K562 (cell line): Measurements from ENCODE around the gene MADD. TPM values are rescaled to one million over a fixed set of nuclear protein-coding genes. Genes with fewer than 3 reads are reported as not detected.

Source experiments
- ARID1B ChIP-seq: fragments of 450-650 bp; IDR thresholded peaks from 2 replicates; pipeline ENCODE4 v1.6.1; 2016; ENCODE audit warnings: antibody characterized with exemption, mild to moderate bottlenecking, inconsistent platforms
- CTBP1 ChIP-seq: fragments of 450-650 bp; IDR thresholded peaks from 2 replicates; pipeline ENCODE4 v1.6.1; 2016; ENCODE audit warnings: borderline replicate concordance
- ELF1 ChIP-seq: fragments of 200-800 bp; sonication (Bioruptor generic); IDR thresholded peaks from 2 replicates; pipeline ENCODE4 v1.6.1; 2016; ENCODE audit warnings: missing genetic modification characterization, missing compliant biosample characterization
- FIP1L1 ChIP-seq: fragments of 200-400 bp; formaldehyde crosslinking; IDR thresholded peaks from 2 replicates; pipeline ENCODE4 v1.6.1; 2018; ENCODE audit warnings: mild to moderate bottlenecking, low read depth, low read length; ENCODE audit not compliant: poor library complexity, severe bottlenecking
- GTF2A2 ChIP-seq: IDR thresholded peaks from 2 replicates; pipeline ENCODE4 v1.6.1; 2016; ENCODE audit warnings: mild to moderate bottlenecking, missing genetic modification characterization, missing compliant biosample characterization
- HNRNPLL ChIP-seq: fragments of 200-400 bp; formaldehyde crosslinking; IDR thresholded peaks from 2 replicates; pipeline ENCODE4 v1.6.1; 2017; ENCODE audit warnings: low read length, low read depth, mild to moderate bottlenecking; ENCODE audit not compliant: poor library complexity, severe bottlenecking
- JUN ChIP-seq, 2 experiments: sonication (generic) in 1 of 2; formaldehyde crosslinking in 1 of 2; IDR thresholded peaks; 2 replicates each; pipeline versions ENCODE4 v1.6.1 to v1.8.0; 2012 to 2022; ENCODE audit warnings: borderline replicate concordance in 2 of 2, mild to moderate bottlenecking in 2 of 2, improper control_type of control experiment in 1 of 2, low read depth in 1 of 2, low read length in 1 of 2, missing genetic modification reagents in 1 of 2
- LARP7 ChIP-seq: fragments of 450-650 bp; IDR thresholded peaks from 2 replicates; pipeline ENCODE4 v1.6.1; 2016
- MEF2D ChIP-seq: conservative IDR thresholded peaks from 2 replicates; pipeline ENCODE4 v1.6.1; 2016; ENCODE audit warnings: low read depth, missing genetic modification characterization, missing compliant biosample characterization
- MIER1 ChIP-seq: fragments of 450-650 bp; IDR thresholded peaks from 2 replicates; pipeline ENCODE4 v1.6.1; 2016; ENCODE audit warnings: antibody characterized with exemption, mild to moderate bottlenecking, low read depth
- MLLT1 ChIP-seq, 2 experiments: fragments of 450-650 bp; IDR thresholded peaks; 2 replicates each; pipeline ENCODE4 v1.6.1; 2016
- MXD1 ChIP-seq: fragments of 250-450 bp; sonication (Bioruptor Pico); IDR thresholded peaks from 2 replicates; pipeline ENCODE4 v1.8.0; 2021; ENCODE audit warnings: borderline replicate concordance, mild to moderate bottlenecking, moderate library complexity; ENCODE audit not compliant: poor library complexity, severe bottlenecking
- NCOA6 ChIP-seq: fragments of 450-650 bp; IDR thresholded peaks from 2 replicates; pipeline ENCODE4 v1.6.1; 2017; ENCODE audit warnings: mild to moderate bottlenecking
- PHF8 ChIP-seq: fragments of 200-600 bp; sonication (generic); IDR thresholded peaks from 2 replicates; pipeline ENCODE4 v1.6.1; 2012; ENCODE audit warnings: mixed run types, mild to moderate bottlenecking, inconsistent platforms, low read length, moderate library complexity, borderline replicate concordance
- SMARCB1 ChIP-seq: IDR thresholded peaks from 2 replicates; pipeline ENCODE4 v1.6.1; 2011; ENCODE audit warnings: improper control_type of control experiment, low read depth; ENCODE audit not compliant: insufficient read length
- TCF15 ChIP-seq: fragments of 250-450 bp; sonication (Bioruptor Pico); IDR thresholded peaks from 2 replicates; pipeline ENCODE4 v1.8.0; 2022; ENCODE audit warnings: moderate library complexity, mild to moderate bottlenecking, inconsistent platforms
- ZBTB49 ChIP-seq: sonication (generic); formaldehyde crosslinking; IDR thresholded peaks from 2 replicates; pipeline ENCODE4 v1.8.0; 2022; ENCODE audit warnings: missing genetic modification reagents, mild to moderate bottlenecking, borderline replicate concordance
- ZNF12 ChIP-seq: sonication (generic); formaldehyde crosslinking; IDR thresholded peaks from 2 replicates; pipeline ENCODE4 v1.4.0; 2020; ENCODE audit warnings: mild to moderate bottlenecking, missing genetic modification reagents
- ZNF24 ChIP-seq: fragments of 450-650 bp; IDR thresholded peaks from 2 replicates; pipeline ENCODE4 v1.6.1; 2016
- ZNF655 ChIP-seq: fragments of 250-450 bp; sonication (Bioruptor Pico); IDR thresholded peaks from 2 replicates; pipeline ENCODE4 v1.5.0; 2021
- ZNF766 ChIP-seq: fragments of 200-800 bp; sonication (Bioruptor generic); conservative IDR thresholded peaks from 2 replicates; pipeline ENCODE4 v1.6.1; 2016; ENCODE audit warnings: missing genetic modification characterization, missing compliant biosample characterization
- polyA plus RNA-seq, 8 experiments: library from polyadenylated mRNA; depleted of rRNA in 4 of 8; stranded (reverse) in 5 of 8; unstranded in 3 of 8; fragments of >200 nt; fragmentation: Nextera tagmentation in 2 of 8; fragmentation: Illumina TruSeq in 1 of 8; extraction: Ambion mirVana in 2 of 8; extraction: Trizol in 1 of 8; gene quantifications; 2 replicates each; pipeline versions ENCODE4 v1.2.1 to v1.2.3, GENCODE V29; 2011 to 2014; ENCODE audit warnings: inconsistent platforms in 1 of 8, missing spikeins in 1 of 8
- total RNA-seq, 7 experiments: library from RNA; depleted of rRNA in 6 of 7; stranded (reverse); fragments of >200 nt in 6 of 7; fragmentation: Illumina TruSeq in 2 of 7; extraction: Trizol in 2 of 7; gene quantifications; 2 replicates each; pipeline versions ENCODE4 v1.2.1 to v1.2.3, GENCODE V29; 2011 to 2021; ENCODE audit warnings: low replicate concordance in 1 of 7
- TF ChIP-seq, protein P1 (sequence below): fragments of 250-450 bp; sonication (Bioruptor Pico); IDR thresholded peaks from 2 replicates; pipeline ENCODE4 v1.8.0; 2022; ENCODE audit warnings: moderate library complexity, mild to moderate bottlenecking, inconsistent platforms

The MADD gene
- total and polyA plus RNA-seq, 9 of the 15 experiments (the other 6 are each of a cell fraction or from before 2014, with no cell fraction given): 0.68 to 57.6 (median 33.6) TPM

GRCh38 chr11:47379317-47379716 is 109.4 kb downstream of the MADD start (continued):
- TF ChIP-seq ZBTB49 (CRISPR knock-in tag) (no peak), LARP7 (peak; percentile 60; the same call in 1 of the 2 replicates), ZNF12 (no peak), JUN (IDR thresholded peaks at IDR 0.05; ENCODE audit: borderline replicate concordance, low read depth, low read length) (no peak), JUN (CRISPR knock-in tag; IDR thresholded peaks at IDR 0.05; ENCODE audit: borderline replicate concordance) (no peak), ARID1B (peak; percentile 23; the same call in 1 of the 2 replicates), PHF8 (no peak), NCOA6 (no peak), MIER1 (no peak), MLLT1 (IDR thresholded peaks at IDR 0.05) (peak; percentile 17 to 89; a peak in 3 of 4 replicates), MXD1 (no peak), GTF2A2 (tag) (no peak), ZNF766 (CRISPR knock-in tag) (no peak), TCF15 (CRISPR knock-in tag) (no peak), MEF2D (tag) (no peak), HNRNPLL (no peak), ZNF655 (CRISPR knock-in tag) (no peak), CTBP1 (no peak), SMARCB1 (no peak), ELF1 (tag) (no peak), ZNF24 (0 out of 2 replicates have a peak, but pooled peaks have one; percentile 49), FIP1L1 (no peak)
- TF ChIP-seq, protein P1, sequence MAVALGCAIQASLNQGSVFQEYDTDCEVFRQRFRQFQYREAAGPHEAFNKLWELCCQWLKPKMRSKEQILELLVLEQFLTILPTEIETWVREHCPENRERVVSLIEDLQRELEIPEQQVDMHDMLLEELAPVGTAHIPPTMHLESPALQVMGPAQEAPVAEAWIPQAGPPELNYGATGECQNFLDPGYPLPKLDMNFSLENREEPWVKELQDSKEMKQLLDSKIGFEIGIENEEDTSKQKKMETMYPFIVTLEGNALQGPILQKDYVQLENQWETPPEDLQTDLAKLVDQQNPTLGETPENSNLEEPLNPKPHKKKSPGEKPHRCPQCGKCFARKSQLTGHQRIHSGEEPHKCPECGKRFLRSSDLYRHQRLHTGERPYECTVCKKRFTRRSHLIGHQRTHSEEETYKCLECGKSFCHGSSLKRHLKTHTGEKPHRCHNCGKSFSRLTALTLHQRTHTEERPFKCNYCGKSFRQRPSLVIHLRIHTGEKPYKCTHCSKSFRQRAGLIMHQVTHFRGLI (CRISPR knock-in tag): no peak
